HUDEP-2 (cell line): Measurements from ENCODE around the gene PRPSAP1.
"Not testable (repeated sequence)": the region's sequence is repeated elsewhere in the genome, so short reads cannot be mapped to it uniquely, and the experiment has no call there.

Experiments
- DNase-seq, 76 experiments: peaks; one replicate each; lab custom pipeline; 2025; ENCODE audit not compliant: unreplicated experiment in 76 of 76; lab: John Stamatoyannopoulos, UW

The PRPSAP1 gene

DNA sequence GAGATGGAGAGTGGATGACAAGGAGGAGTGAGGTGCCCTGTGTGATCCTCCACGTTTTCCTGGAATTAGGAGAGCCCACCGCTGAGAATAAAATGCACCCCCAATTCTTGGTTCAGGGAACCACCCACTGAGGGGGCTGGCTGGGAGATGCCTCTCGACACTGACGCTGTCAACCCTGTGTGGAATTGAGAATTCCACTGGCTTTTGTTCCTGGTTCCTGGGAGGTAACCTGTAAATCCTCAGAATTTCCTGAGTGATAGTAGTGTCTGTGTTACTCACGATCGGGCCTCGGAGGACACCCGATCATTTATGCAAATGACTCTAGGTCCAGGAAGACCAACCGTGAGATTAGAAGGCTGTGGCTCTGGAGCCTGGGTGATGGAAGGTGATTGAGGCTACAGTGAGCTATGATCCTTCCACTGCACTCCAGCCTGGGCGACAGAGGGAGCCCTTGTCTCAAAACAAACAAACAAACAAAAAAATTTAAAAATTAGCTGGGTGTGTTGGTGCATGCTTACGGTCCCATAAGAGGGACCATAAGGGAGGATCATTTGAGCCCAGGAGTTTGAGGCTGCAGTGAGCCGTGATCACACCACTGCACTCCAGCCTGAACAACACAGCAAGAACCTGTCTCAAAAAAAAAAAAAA, 11.7 kb upstream of the PRPSAP1 start:
- DNase-seq = peak in 6 of 76 experiments; percentile 9 to 38 (median 14)

DNA sequence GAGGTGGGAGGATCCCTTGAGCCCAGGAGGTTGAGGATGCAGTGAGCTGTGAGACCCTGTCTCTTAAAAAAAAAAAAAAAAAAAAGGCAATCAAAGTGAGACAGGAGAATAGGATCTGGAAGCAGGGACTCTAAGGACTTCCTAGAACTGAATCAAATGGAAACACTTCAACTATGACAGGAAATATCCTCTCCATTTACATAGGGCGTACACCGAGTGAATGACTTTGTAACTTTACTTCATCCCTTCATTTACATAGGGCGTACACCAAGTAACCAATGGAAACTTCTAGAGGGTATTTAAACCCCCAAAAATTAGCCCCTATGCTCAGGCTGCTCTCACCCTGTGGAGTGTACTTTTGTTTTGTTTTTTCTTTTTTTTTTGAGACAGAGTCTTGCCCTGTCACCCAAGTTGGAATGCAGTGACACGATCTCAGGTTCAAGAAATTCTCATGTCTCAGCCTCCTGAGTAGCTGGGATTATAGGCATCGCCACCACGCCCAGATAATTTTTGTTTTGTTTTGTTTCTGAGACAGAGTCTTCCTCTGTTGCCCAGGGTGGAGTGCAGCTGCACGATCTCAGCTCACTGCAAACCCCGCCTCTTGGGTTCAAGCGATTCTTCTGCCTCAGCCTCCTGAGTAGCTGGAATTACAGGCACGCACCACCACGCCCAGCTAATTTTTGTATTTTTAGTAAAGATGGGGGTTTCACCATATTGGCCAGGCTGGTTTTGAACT, 9.6 kb upstream of the PRPSAP1 start:
- no peak for DNase-seq

DNA sequence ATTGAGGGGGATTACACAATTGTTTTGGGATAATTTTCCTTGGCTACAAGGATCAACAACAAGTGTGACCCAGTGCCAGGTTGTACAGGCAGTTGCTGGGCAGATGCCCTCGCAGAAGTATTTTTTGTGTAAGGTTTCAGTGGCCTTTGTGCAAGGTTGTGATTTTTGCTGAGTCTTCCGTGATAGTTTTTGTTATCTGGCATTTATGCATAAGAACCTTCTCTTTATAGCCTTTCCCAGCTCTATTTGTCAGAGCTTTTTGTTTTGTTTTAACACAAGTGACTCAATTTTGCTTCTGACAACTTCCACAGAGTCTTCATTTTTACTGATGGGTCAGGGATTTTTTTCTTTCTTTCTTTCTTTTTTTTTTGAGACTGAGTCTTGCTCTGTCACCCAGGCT, 6.7 kb upstream of the PRPSAP1 start:
- no peak for DNase-seq

DNA sequence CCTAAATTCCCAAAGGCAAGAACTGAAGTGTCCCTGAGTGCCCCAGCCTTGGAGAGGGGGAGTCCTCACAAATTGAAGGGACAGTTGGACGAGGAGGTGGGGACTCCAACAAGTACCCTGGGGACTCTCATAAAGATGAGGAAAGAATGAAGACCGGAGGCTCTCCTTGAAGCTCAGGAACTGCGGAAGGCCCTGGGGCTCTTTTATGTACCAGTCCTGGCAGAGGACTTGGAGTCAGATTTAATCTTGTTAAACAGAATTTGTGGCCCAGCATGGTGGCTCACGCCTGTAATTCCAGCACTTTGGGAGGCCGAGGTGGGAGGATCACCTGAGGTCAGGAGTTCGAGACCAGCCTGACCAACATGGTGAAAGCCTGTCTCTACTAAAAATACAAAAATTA, 6.1 kb upstream of the PRPSAP1 start:
- not testable (repeated sequence) for DNase-seq

DNA sequence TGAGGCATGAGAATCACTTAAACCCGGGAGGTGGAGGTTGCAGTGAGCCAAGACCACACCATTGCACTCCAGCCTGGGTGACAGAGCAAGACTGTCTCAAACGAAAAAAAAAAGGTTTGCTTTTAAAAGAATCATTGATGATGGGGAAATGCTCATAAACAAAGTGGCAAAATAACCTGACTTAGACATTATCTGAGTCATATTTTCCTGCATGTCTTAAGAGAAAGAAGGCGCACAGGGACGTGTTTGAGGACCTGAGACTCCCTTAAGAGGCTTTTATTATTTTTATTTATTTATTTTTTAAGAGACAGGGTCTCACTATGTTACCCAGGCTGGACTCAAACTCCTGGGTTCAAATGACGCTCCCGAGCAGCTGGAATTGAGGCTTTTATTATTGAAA, 5.7 kb upstream of the PRPSAP1 start:
- DNase-seq = no peak

DNA sequence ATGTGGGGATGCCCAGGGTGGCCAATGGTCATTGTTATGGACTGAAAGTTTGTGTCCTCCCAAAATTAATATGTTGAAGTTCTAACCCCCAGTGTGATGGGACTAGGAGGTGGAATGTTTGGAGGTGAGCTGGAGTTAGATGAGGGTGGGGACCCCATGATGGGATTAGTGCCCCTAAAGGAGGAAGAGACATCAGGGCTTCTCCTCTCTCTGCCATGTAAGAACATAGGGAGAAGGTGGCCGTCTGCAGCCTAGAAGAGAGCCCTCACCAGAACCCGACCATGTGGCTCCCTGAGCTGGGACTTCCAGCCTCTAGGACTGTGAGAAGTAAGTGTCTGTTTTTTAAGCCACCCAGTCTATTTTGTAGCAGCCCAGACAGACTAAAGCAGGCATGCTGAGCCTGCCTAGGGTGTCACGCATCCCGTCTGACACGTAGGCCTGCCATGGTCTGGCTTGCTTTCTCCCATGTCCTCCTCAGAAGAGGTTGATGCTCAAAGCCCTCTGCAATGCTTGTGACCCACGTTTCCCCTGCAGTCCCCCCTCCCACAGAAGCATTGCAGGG, 4.0 kb upstream of the PRPSAP1 start:
- DNase-seq = no peak

DNA sequence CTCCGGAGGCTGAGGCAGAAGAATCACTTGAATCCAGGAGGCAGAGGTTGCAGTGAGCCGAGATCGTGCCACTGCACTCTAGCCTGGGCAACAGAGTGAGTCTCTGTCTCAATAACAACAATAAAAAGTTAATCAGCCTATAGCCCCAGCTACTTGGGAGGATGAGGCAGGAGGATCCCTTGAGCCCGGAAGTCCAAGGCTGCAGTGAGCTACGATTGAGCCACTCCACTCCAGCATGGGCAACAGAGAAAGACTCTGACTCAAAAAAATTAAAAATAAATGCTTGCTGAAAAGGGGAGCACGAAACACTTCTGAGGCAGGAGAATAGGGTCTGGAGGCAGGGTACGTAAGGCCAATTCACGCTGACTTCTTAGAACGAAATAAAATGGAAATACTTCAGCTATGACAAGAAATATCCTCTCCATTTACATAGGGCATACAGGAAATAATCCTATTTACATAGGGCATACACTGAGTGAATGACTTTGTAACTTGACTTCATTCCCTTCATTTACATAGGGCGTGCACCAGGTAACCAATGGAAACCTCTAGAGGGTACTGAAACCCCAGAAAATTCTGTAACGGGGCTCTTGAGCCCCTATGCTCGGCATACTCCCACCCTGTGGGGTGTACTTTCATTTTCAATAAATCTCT, 3.2 kb upstream of the PRPSAP1 start:
- peak in 1 of 76 experiments; percentile 3 for DNase-seq

DNA sequence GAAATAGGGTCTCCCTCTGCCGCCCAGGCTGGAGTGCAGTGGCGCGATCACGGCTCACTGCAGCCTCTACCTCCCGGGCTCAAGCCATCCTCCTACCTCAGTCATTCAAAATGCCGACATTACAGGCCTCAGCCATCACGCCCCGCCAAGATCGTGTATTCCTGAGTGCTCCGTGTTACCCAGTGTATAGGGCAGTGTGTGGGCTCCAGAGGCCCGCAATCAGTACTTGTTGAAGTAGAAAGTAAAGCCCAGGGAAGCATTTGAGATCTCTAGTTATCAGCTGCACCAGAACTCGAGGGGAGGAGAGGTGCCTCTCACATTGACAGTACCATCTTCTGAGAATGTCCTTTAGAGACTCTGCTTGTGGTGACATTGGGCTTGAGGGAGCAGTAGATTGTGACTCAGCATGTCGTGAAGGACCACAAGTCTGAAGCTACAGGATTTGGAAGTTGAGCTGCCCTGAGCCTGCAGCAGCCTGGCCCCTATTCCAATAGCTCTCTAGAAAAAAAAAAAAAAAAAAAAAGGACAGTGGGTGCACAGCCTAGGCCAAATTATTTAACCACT, 1.1 kb upstream of the PRPSAP1 start:
- peak in 74 of 76 experiments; percentile 38 to 93 (median 76) for DNase-seq

DNA sequence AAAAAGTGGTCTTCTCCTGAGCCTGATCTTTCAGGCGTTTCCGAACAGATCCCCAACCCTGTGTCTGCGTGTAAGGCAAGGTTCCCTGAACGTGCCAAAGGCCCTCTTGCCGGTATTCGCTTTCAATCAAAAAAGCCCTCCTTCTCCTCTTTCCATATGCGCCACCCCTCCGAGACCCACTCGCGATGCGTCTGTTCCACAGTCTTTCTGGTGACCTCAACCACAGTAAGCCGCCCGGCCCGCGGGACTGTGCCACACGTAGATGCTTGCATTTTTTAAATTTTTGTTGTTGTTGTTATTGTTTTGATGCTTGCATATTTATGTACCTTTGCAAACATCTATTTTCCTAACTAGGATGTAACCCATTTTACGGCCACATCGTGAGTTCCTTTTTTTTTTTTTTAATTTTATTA, 607 bp upstream of the PRPSAP1 start:
- DNase-seq = peak in 3 of 76 experiments; percentile 37 to 50 (median 41)

DNA sequence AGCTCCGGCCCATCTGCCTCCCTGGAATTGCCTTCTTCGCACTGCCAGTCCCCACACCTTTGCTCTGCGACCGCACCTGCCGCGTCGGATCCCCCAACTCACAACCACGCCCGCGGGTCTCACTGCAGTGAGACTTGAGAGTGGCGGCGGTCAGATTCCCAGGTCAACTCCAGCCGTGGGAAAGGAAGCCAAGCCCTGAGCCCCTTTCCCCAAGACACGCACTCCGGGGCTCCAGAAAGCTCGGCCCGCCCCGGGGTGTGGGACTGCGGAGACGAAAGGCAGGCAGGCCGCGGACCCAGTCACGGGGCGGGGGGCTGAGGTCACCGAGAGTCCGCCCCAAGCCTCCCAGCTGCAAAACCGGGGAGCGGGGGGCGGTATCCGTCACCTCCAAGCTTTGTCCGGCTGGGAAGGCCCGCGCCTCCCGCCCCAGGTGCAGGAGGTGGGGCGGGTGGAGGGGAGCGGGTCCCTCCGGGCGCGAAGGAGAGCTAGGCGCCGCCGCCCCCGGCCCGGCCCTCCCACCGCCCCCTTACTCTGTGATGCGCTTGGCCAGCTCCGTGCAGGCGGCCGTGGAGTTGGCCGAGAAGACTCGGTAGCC, 615 bp downstream of the PRPSAP1 start:
- DNase-seq = peak in 5 of 76 experiments; percentile 9 to 45 (median 14)

DNA sequence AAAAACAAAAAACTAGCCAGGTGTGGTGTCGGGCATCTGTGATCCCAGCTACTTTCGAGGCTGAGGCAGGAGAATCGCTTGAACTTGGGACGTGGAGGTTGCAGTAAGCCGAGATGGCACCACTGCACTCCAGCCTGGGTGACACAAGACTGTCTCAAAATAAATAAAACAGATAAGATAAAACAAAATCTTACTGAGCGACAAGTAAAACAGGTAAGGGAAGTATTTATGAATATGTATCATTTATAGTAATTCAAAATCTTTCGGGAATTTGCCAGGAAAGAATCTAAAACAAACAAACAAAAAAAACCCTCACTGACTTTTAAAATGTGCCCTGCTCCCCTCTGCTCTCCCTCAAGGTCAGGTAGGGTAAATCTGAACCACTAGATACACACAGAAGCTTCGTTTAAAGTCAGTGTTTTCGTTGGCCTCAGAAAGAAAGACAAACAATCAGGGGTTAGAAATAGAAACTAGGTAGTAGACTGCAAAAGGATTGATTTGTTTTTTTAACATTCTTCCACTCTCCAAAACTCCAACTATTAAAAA, 2.1 kb downstream of the PRPSAP1 start:
- DNase-seq = no peak

DNA sequence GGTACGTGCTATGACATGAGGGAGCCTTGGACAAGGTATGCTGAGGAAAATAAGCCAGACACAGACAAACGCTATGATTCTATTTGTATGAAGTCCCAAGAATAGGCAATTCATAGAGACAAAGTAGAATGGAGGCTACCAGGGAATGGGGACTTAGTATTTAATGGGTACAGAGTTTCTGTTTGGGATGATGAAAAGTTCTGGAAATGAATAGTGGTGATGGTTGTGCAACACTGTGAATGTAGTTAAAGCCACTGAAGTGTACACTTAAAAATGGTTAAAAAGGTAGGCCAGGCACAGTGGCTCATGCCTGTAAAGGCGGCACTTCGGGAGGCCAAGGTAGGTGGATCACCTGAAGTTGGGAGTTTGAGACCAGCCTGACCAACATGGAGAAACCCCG, 3.3 kb downstream of the PRPSAP1 start:
- no peak for DNase-seq

DNA sequence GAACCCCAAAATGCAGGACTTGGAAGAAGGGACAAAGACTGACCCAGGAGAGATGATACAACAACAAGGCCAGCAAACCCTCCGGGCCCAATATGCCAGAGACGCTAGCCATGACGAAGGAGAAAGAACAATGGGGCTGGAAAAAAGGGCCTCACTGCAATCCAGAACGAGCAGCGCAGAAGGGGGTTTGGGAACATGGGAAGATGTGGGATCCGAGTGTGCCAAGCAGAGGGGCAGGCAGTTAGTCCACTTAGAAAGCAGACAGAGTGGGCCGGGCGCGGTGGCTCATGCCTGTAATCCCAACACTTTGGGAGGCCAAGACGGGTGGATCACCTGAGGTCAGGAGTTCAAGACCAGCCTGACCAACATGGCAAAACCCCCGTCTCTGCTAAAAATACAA, 6.8 kb downstream of the PRPSAP1 start:
- DNase-seq = not testable (repeated sequence)

DNA sequence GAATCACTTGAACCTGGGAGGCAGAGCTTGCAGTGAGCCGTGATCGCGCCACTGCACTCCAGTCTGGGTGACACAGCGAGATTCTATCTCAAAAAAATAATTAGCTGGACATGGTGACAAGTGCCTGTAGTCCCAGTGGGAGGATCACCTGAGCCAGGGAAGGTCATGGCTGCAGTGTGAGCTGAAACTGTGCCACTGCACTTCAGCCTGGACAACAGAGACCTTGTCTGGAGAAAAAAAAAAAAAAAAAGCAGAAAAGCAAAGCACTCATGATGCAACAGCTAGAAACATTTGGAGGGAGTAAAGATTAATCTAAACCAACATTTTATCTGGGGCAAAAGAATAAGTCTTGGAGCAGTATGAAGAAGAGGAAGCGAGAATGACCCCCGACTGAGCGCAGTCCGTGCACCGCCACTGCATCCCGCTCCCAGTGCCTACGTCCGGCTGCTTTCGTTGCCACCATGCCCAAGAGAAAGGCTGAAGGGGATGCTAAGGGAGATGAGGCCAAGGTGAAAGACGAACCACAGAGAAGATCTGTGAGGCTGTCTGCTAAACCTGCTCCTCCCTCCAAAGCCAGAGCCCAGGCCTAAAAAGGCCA, 8.2 kb downstream of the PRPSAP1 start:
- no peak for DNase-seq

DNA sequence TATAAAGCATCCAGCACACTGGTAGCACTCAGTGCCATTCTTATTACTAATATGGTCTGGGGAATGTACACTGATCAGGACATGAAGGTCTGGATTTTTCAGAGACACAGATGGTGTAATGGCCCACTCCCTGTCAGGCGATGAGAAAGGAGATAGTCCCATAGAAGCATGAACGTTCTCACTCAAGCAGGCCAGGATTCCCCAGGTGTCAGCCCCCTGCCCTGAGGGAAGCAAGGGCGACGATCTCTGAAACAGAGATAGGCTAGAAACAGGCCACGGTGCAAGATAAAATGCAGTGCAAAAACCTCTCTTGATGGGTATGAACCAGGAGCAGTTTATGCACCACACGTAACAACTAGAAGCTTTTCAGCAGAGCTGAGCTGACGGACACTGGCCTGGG, 10.6 kb downstream of the PRPSAP1 start:
- no peak for DNase-seq

DNA sequence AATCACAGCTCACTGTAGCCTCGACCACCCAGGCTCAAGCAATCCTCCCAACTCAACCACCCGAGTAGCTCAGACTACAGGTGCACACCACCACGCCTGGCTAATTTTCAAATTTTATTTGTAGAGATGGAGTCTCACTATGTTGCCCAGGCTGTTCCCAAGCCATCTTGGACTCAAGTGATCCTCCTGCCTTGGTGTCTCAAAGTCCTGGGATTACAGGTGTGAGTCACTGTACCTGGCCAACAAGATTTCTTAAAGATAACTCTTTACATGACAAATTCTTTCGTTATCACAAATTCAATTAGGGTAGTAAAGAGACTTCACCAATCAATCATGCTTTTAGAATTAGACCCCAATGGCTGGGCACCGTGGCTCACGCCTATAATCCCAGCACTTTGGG, 12.4 kb downstream of the PRPSAP1 start:
- DNase-seq = no peak

DNA sequence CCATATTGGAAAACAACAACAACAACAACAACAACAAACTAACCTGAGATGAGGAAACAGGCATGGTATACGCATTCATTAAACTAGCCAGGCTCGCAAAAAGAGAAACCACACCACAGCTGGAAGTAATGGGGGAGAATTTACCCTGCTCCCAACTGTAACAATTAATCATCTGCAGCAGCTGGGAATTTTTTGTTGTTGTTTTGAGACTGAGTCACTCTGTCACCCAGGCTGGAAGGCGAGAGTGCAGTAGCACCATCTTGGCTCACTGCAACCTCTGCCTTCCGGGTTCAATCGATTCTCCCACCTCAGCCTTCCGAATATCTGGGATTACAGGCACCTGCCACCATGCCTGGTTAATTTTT, 16.3 kb downstream of the PRPSAP1 start:
- DNase-seq = no peak

DNA sequence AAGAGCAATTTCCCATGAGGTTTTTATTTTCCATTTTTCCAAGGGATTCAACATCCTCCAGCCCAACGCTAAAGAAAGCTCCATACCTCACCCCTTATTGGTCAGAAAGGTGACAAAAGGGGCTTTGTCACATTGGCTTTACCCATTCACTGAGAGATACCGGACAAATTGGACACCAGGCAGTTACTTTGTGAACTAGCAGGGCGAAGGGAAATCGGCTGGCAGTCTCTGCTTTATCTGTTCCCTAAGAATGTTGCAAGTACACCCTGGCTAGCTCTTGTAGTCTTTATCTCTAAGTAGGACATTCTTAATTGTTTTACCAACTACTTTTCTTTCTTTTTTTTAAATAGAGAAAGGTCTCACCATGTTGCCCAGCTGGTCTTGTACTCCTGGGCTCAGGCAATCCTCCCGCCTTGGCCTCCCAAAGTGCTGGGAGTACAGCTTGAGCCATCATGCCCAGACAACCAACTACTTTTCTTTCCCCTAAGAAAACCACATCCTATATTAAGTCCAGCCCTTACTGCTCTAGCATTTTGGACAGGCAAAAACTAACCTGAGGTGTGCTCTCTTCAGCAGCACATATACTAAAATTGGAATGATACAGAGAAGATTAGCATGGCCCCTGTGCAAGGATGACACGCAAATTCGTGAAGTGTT, 16.8 kb downstream of the PRPSAP1 start:
- no peak for DNase-seq

DNA sequence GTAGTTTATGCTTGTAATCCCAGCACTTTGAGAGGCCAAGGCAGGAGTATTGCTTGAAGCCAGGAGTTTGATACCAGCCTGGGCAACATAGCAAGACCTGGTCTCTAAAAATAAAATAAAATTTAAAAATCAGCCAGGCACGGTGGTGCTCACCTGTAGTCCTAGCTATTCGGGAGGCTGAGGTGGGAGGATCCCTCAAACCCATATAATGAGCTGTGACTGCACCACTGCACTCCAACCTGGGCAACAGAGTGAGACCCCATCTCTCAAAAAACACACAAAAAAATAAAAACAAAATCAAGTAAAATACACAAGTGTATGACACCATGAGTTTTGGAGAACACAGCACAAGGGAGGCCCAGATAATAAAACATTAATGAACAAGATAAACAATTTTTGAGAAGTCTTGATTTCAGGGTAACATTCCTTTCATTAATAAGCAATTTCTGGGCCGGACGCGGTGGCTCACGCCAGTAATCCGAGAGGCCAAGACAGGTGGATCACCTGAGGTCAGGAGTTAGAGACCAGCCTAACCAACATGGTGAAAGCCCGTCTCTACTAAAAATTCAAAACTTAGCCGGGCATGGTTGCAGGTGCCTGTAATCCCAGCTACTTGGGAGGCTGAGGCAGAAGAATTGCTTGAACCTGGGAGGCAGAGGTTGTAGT, 17.9 kb downstream of the PRPSAP1 start:
- DNase-seq = no peak
